CD4-positive, alpha-beta T cell (primary cell): ENCODE measurements around the gene FEN1. TPM values are rescaled to one million over a fixed set of nuclear protein-coding genes. Genes with fewer than 3 reads are reported as not detected.

ENCODE experiments used
- ATAC-seq: fragments of 200-7000 bp; cut with Tn5 transposase; one replicate; pipeline ENCODE4 v1.10.0; 2022; ENCODE audit warnings: mild to moderate bottlenecking; ENCODE audit not compliant: poor library complexity
- CTCF ChIA-PET: fragments of 350-600 bp; sonication (Branson Sonifier 250); formaldehyde crosslinking; loops from one replicate; lab custom pipeline; 2021; ENCODE audit warnings: antibody characterized with exemption, inconsistent platforms; lab: Charles Lee
- POLR2A ChIA-PET: fragments of 350-600 bp; sonication (Branson Sonifier 250); formaldehyde crosslinking; loops from one replicate; lab custom pipeline; 2021; ENCODE audit warnings: antibody characterized with exemption, inconsistent platforms; lab: Charles Lee
- DNase-seq, 14 experiments: peaks; one replicate each; pipeline ENCODE4 v3.0.0-alpha.2; 2013 to 2020; ENCODE audit warnings: mixed read lengths in 2 of 14
- H3K27ac ChIP-seq, 2 donors: one replicate each; pipeline versions ENCODE4 v1.5.1 to v1.7.0; 2013; ENCODE audit warnings: low read length in 2 of 2, low read depth in 1 of 2, mild to moderate bottlenecking in 1 of 2
- H3K27me3 ChIP-seq, 2 experiments: 1 replicate in 1 of 2; 2 replicates in 1 of 2; pipeline versions ENCODE4 v1.6.1 to v1.7.0; 2013; ENCODE audit warnings: low read length in 2 of 2, control low read depth in 1 of 2, mild to moderate bottlenecking in 1 of 2, moderate library complexity in 1 of 2; ENCODE audit not compliant: insufficient read depth in 2 of 2, control insufficient read depth in 1 of 2
- H3K36me3 ChIP-seq: one replicate; pipeline ENCODE4 v1.6.1; 2013; ENCODE audit warnings: low read length, control low read depth; ENCODE audit not compliant: insufficient read depth
- H3K4me1 ChIP-seq: one replicate; pipeline ENCODE4 v1.6.1; 2013; ENCODE audit warnings: low read length, control low read depth; ENCODE audit not compliant: insufficient read depth
- H3K4me3 ChIP-seq: one replicate; pipeline ENCODE4 v1.5.1; 2013; ENCODE audit warnings: mild to moderate bottlenecking, low read length, moderate library complexity
- H3K9me3 ChIP-seq, 2 experiments: 1 replicate in 1 of 2; 2 replicates in 1 of 2; pipeline versions ENCODE4 v1.6.1 to v1.7.0; 2013; ENCODE audit warnings: low read length in 2 of 2, mild to moderate bottlenecking in 2 of 2, control low read depth in 1 of 2, moderate library complexity in 1 of 2; ENCODE audit not compliant: control insufficient read depth in 1 of 2, insufficient read depth in 1 of 2
- H3K27ac Mint-ChIP-seq: one replicate; pipeline ENCODE4 v1.8.0; 2020; ENCODE audit warnings: mixed read lengths
- H3K27me3 Mint-ChIP-seq: one replicate; pipeline ENCODE4 v1.8.0; 2021; ENCODE audit warnings: mixed read lengths
- H3K36me3 Mint-ChIP-seq: one replicate; pipeline ENCODE4 v1.8.0; 2021; ENCODE audit warnings: low read depth, mixed read lengths
- H3K4me1 Mint-ChIP-seq: one replicate; pipeline ENCODE4 v1.8.0; 2021; ENCODE audit warnings: low read depth, mixed read lengths
- H3K4me3 Mint-ChIP-seq: one replicate; pipeline ENCODE4 v1.8.0; 2020; ENCODE audit warnings: mild to moderate bottlenecking, mixed read lengths
- H3K9me3 Mint-ChIP-seq: one replicate; pipeline ENCODE4 v1.8.0; 2020; ENCODE audit warnings: mixed read lengths
- CTCF ChIP-seq: fragments of 200-600 bp; IDR thresholded peaks from one replicate; pipeline ENCODE4 v1.8.0; 2022; ENCODE audit warnings: antibody characterized with exemption, mild to moderate bottlenecking
- intact Hi-C, 2 experiments: fragments of 100-400 bp; cut with DNase I in 1 of 2; cut with micrococcal nuclease in 1 of 2; formaldehyde crosslinking; loops; one replicate each; pipeline versions ENCODE4 v1.15.1 to v1.9.0; 2023 to 2025; cut with DNase I, micrococcal nuclease
- total RNA-seq, 174 experiments: library from RNA in 2 of 174; stranded (reverse) in 2 of 174; gene quantifications; one replicate each; pipeline ENCODE4 v1.2.3 and lab custom pipeline; 2021 to 2026

The FEN1 gene
- total RNA-seq, 2 experiments from 2014 or later = 7.5 to 9.1 TPM

GRCh38 chr11:61774411-61774810 is 18.3 kb upstream of the FEN1 start:
- ATAC-seq (no peak), DNase-seq (no peak)
- Mint-ChIP-seq H3K4me3 (no peak overlapping the region), H3K4me1 (peaks cover 16% of the 10 kb centered on the region), H3K9me3 (no peaks in the 10 kb centered on the region), H3K27ac (no peak overlapping the region), H3K36me3 (no peaks in the 10 kb centered on the region), H3K27me3 (no peaks in the 10 kb centered on the region)
- Histone ChIP-seq H3K27me3 (no peaks in the 10 kb centered on the region), H3K27ac (no peak overlapping the region), H3K9me3 (no peaks in the 10 kb centered on the region), H3K4me1 (peaks cover 39% of the 10 kb centered on the region), H3K4me3 (no peak overlapping the region), H3K36me3 (no peaks in the 10 kb centered on the region)
- intact Hi-C loops = no loop called here
- ChIA-PET POLR2A (no interaction called here), CTCF (no interaction called here)
- no peak for TF ChIP-seq CTCF

- DNase-seq (no peak), ATAC-seq (no peak)
- H3K27me3 ChIP-seq = no peaks in the 10 kb centered on the region
- Mint-ChIP-seq H3K4me3 (peak overlapping the region; percentile 68), H3K9me3 (no peaks in the 10 kb centered on the region), H3K27me3 (no peaks in the 10 kb centered on the region), H3K36me3 (no peaks in the 10 kb centered on the region), H3K27ac (no peak overlapping the region), H3K4me1 (peaks cover 16% of the 10 kb centered on the region)
- no peak overlapping the region for H3K4me3 ChIP-seq
- no peaks in the 10 kb centered on the region for H3K36me3 ChIP-seq
- peaks cover 39% of the 10 kb centered on the region for H3K4me1 ChIP-seq
- no peak for TF ChIP-seq CTCF
- ChIA-PET POLR2A (interaction anchor here (0.9 kb wide), 1 partner anchor 13 kb away, joined by 3 read pairs; no protein-coding TSS in a partner anchor), CTCF (no interaction called here)
- no peak overlapping the region for H3K27ac ChIP-seq
- intact Hi-C loops = no loop called here
- no peaks in the 10 kb centered on the region for H3K9me3 ChIP-seq
These were observed 17.6 kb upstream of the FEN1 start for GRCh38 chr11:61775106-61775505.

- DNase-seq (peak in 1 of 14 experiments; percentile 32), ATAC-seq (no peak)
- H3K36me3 ChIP-seq = no peaks in the 10 kb centered on the region
- no peak overlapping the region for H3K4me3 ChIP-seq
- Mint-ChIP-seq H3K36me3 (no peaks in the 10 kb centered on the region), H3K4me1 (peaks cover 16% of the 10 kb centered on the region), H3K9me3 (no peaks in the 10 kb centered on the region), H3K27ac (no peak overlapping the region), H3K27me3 (no peaks in the 10 kb centered on the region), H3K4me3 (peak overlapping the region; percentile 68)
- no peak for TF ChIP-seq CTCF
- ChIA-PET CTCF (no interaction called here), POLR2A (interaction anchor here (0.9 kb wide), 1 partner anchor 12 kb away, joined by 3 read pairs; no protein-coding TSS in a partner anchor)
- no peaks in the 10 kb centered on the region for H3K27me3 ChIP-seq
- H3K4me1 ChIP-seq = peaks cover 39% of the 10 kb centered on the region
- no peak overlapping the region for H3K27ac ChIP-seq
- intact Hi-C loops = no loop called here
- H3K9me3 ChIP-seq = no peaks in the 10 kb centered on the region
These were observed 16.8 kb upstream of the FEN1 start for GRCh38 chr11:61775606-61776554.
